GM12878 (cell line): ENCODE data around the gene SRC. TPM values are rescaled to one million over a fixed set of nuclear protein-coding genes. Genes with fewer than 3 reads are reported as not detected.

Experiments
- ATAC-seq: fragments of 200-7000 bp; cut with Tn5 transposase; 3 replicates; pipeline ENCODE4 v1.9.1; 2020; ENCODE audit warnings: mild to moderate bottlenecking, moderate library complexity
- BruUV-seq: library from RNA; stranded (reverse); fragments of 400-500 nt; replicated peaks from 2 replicates; lab custom pipeline; 2021; lab: Mats Ljungman, UMichigan
- CTCF ChIA-PET: fragments of 300-600 bp; sonication (Branson Sonifier 250); formaldehyde crosslinking; extraction: SDS; loops from one replicate; lab custom pipeline; 2021; ENCODE audit warnings: inconsistent platforms; lab: Yijun Ruan, JAX
- POLR2A ChIA-PET: fragments of 350-600 bp; formaldehyde crosslinking; extraction: SDS; loops from one replicate; lab custom pipeline; 2021; ENCODE audit warnings: inconsistent platforms; lab: Charles Lee
- RAD21 ChIA-PET: fragments of 300-600 bp; sonication (Branson Sonifier 250); formaldehyde crosslinking; loops from one replicate; lab custom pipeline; 2023; ENCODE audit warnings: antibody characterized with exemption; ENCODE audit not compliant: unreplicated experiment; lab: Charles Lee
- SMC1A ChIA-PET: fragments of 300-600 bp; sonication (Branson Sonifier 250); formaldehyde crosslinking; loops from one replicate; lab custom pipeline; 2023; ENCODE audit not compliant: unreplicated experiment, uncharacterized antibody; lab: Charles Lee
- DNase-seq: peaks from one replicate; pipeline ENCODE4 v3.0.0-alpha.2; 2011; ENCODE audit warnings: low read depth, low spot score
- FAIRE-seq: peaks from 3 replicates; lab custom pipeline; 2011; peaks lifted over from hg19 to GRCh38; lab: Jason Lieb, UNC
- H2AFZ ChIP-seq: 2 replicates; pipeline ENCODE4 v1.6.0; 2011; ENCODE audit warnings: low read depth, low read length, control low read depth; ENCODE audit not compliant: control insufficient read depth
- H3K27ac ChIP-seq: 2 replicates; pipeline ENCODE4 v1.5.1; 2011; ENCODE audit warnings: control low read depth; ENCODE audit not compliant: control insufficient read depth, insufficient read depth
- H3K27me3 ChIP-seq, 2 experiments: replicated peaks in 1 of 2; 2 replicates each; pipeline versions ENCODE4 v1.6.0 to v1.6.1; 2011; ENCODE audit warnings: low read length in 1 of 2; ENCODE audit not compliant: control insufficient read depth in 2 of 2, insufficient read depth in 2 of 2
- H3K36me3 ChIP-seq, 2 experiments: 2 replicates each; pipeline ENCODE4 v1.5.1; 2011; ENCODE audit warnings: low read length in 1 of 2; ENCODE audit not compliant: control insufficient read depth in 2 of 2, insufficient read depth in 2 of 2
- H3K4me1 ChIP-seq: 2 replicates; pipeline ENCODE4 v1.6.1; 2011; ENCODE audit warnings: mild to moderate bottlenecking, low read length, moderate library complexity, mixed read lengths; ENCODE audit not compliant: control insufficient read depth, insufficient read depth
- H3K4me2 ChIP-seq: 2 replicates; pipeline ENCODE4 v1.6.0; 2011; ENCODE audit warnings: control low read depth; ENCODE audit not compliant: control insufficient read depth, insufficient read depth
- H3K4me3 ChIP-seq: fragments of 200-600 bp; sonication (generic); 2 replicates; pipeline ENCODE4 v1.5.1; 2016
- H3K79me2 ChIP-seq: 2 replicates; pipeline ENCODE4 v1.6.0; 2011; ENCODE audit warnings: low read length; ENCODE audit not compliant: control insufficient read depth, insufficient read depth
- H3K9ac ChIP-seq: 2 replicates; pipeline ENCODE4 v1.8.0; 2011; ENCODE audit warnings: low read length, control low read depth, mixed read lengths; ENCODE audit not compliant: control insufficient read depth, insufficient read depth
- H3K9me3 ChIP-seq: replicated peaks from 3 replicates; pipeline ENCODE4 v1.5.1; 2011; ENCODE audit warnings: mild to moderate bottlenecking, low read length; ENCODE audit not compliant: control insufficient read depth, insufficient read depth
- H4K20me1 ChIP-seq: 2 replicates; pipeline ENCODE4 v1.6.0; 2011; ENCODE audit not compliant: control insufficient read depth, insufficient read depth
- PML ChIP-seq: IDR thresholded peaks from 2 replicates; pipeline ENCODE4 v1.6.1; 2012; ENCODE audit warnings: low read length, inconsistent platforms
- SMARCA5 ChIP-seq: fragments of 450-650 bp; IDR thresholded peaks from 2 replicates; pipeline ENCODE4 v1.6.1; 2017; ENCODE audit warnings: mild to moderate bottlenecking
- WGBS: methylation state at CpG from one replicate; pipeline ENCODE4 v1.1.6; 2016; ENCODE audit warnings: low lambda C conversion rate; ENCODE audit not compliant: insufficient replicate concordance, insufficient coverage; ENCODE audit errors: missing lambda C conversion rate; 5-methylcytosine and 5-hydroxymethylcytosine counted together
- in situ Hi-C: fragments of 300-500 bp; cut with MboI; formaldehyde crosslinking; loops from 9 replicates; pipeline ENCODE4 v1.14.3; 2018; ENCODE audit warnings: mixed read lengths
- intact Hi-C: fragments of 100-400 bp; cut with micrococcal nuclease; formaldehyde crosslinking; loops from one replicate; pipeline ENCODE4 v1.14.2; 2022; ENCODE audit not compliant: unreplicated experiment
- polyA plus RNA-seq, 11 experiments: library from polyadenylated mRNA; depleted of rRNA in 4 of 11; unstranded in 6 of 11; stranded (reverse) in 5 of 11; fragments of >200 nt; fragmentation: Nextera tagmentation in 4 of 11; fragmentation: Illumina TruSeq in 1 of 11; extraction: Ambion mirVana in 4 of 11; extraction: Trizol in 1 of 11; gene quantifications; 1 replicate in 1 of 11; 2 replicates in 10 of 11; pipeline versions ENCODE4 v1.2.1 to v1.2.3, GENCODE V29; 2011 to 2016; ENCODE audit warnings: inconsistent platforms in 2 of 11, missing spikeins in 2 of 11, low read depth in 1 of 11
- total RNA-seq, 4 experiments: library from RNA; depleted of rRNA in 3 of 4; stranded (reverse); fragments of >200 nt in 3 of 4; fragmentation: Illumina TruSeq in 1 of 4; extraction: Trizol in 1 of 4; gene quantifications; 2 replicates each; pipeline versions ENCODE4 v1.2.1 to v1.2.3, GENCODE V29; 2013 to 2021
- TF ChIP-seq, protein P1 (sequence below): fragments of 450-650 bp; IDR thresholded peaks from 2 replicates; pipeline ENCODE4 v1.6.1; 2017; ENCODE audit warnings: mild to moderate bottlenecking, moderate library complexity
- TF ChIP-seq, protein P2 (sequence below): IDR thresholded peaks from 2 replicates; pipeline ENCODE4 v1.6.1; 2011; ENCODE audit warnings: borderline replicate concordance, low read depth, mild to moderate bottlenecking, moderate library complexity, low read length; ENCODE audit not compliant: insufficient read depth, poor library complexity, severe bottlenecking

Gene SRC
- total and polyA plus RNA-seq, 10 of the 15 experiments (the other 5 are each of a cell fraction or from before 2014, with no cell fraction given): 0.60 to 71.3 (median 27.2) TPM

DNA sequence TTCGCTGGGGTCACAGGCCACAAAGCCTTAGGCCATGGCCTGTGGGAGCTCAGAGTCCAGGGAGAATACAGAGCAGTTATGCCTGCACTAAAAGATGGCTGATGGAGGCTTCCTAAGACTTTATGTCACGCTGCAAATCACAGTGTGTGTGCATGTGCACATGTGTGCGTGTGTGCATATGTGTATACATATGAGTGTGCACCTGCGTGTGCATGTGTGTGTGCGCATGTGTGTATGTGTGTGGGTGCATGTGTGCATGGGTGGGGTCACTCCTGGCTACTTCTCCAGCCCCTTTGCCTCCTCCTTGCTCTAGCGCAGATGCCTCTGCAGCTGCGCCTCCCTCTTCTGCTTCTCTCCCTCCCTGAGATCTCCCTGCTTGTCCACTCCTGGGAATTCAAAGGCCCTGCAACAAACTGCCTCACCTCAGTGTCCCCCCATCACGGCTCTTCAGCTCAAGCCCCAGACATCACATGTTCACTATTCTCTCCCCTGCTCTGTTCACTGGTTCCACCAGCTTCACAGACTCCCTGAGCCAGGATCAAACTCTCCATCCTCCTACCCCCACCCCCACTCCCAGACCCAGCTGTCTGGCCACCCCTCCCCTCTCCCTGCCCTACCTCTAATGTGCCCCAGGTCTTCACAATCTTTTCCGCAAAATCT, 90.7 kb downstream of the SRC start:
- H3K9me3 ChIP-seq: no peaks in the 10 kb centered on the region
- DNase-seq: no peak
- H3K36me3 ChIP-seq: no peaks in the 10 kb centered on the region
- no peak overlapping the region for H3K4me2 ChIP-seq
- no peak overlapping the region for H3K9ac ChIP-seq
- intact Hi-C loops: no loop called here
- H3K79me2 ChIP-seq: no peaks in the 10 kb centered on the region
- FAIRE-seq: no peak
- no TSS peak for BruUV-seq
- TF ChIP-seq, protein P1, sequence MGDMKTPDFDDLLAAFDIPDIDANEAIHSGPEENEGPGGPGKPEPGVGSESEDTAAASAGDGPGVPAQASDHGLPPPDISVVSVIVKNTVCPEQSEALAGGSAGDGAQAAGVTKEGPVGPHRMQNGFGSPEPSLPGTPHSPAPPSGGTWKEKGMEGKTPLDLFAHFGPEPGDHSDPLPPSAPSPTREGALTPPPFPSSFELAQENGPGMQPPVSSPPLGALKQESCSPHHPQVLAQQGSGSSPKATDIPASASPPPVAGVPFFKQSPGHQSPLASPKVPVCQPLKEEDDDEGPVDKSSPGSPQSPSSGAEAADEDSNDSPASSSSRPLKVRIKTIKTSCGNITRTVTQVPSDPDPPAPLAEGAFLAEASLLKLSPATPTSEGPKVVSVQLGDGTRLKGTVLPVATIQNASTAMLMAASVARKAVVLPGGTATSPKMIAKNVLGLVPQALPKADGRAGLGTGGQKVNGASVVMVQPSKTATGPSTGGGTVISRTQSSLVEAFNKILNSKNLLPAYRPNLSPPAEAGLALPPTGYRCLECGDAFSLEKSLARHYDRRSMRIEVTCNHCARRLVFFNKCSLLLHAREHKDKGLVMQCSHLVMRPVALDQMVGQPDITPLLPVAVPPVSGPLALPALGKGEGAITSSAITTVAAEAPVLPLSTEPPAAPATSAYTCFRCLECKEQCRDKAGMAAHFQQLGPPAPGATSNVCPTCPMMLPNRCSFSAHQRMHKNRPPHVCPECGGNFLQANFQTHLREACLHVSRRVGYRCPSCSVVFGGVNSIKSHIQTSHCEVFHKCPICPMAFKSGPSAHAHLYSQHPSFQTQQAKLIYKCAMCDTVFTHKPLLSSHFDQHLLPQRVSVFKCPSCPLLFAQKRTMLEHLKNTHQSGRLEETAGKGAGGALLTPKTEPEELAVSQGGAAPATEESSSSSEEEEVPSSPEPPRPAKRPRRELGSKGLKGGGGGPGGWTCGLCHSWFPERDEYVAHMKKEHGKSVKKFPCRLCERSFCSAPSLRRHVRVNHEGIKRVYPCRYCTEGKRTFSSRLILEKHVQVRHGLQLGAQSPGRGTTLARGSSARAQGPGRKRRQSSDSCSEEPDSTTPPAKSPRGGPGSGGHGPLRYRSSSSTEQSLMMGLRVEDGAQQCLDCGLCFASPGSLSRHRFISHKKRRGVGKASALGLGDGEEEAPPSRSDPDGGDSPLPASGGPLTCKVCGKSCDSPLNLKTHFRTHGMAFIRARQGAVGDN: no peak
- TF ChIP-seq SMARCA5 (no peak), PML (no peak)
- TF ChIP-seq, protein P2, sequence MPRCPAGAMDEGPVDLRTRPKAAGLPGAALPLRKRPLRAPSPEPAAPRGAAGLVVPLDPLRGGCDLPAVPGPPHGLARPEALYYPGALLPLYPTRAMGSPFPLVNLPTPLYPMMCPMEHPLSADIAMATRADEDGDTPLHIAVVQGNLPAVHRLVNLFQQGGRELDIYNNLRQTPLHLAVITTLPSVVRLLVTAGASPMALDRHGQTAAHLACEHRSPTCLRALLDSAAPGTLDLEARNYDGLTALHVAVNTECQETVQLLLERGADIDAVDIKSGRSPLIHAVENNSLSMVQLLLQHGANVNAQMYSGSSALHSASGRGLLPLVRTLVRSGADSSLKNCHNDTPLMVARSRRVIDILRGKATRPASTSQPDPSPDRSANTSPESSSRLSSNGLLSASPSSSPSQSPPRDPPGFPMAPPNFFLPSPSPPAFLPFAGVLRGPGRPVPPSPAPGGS: peak; percentile 68
- H3K4me1 ChIP-seq: no peaks in the 10 kb centered on the region
- H2AFZ ChIP-seq: no peak overlapping the region
- POLR2A ChIA-PET: no interaction called here
- in situ Hi-C loops: no loop called here
- no peak for ATAC-seq
- no peak overlapping the region for H3K27ac ChIP-seq
- H4K20me1 ChIP-seq: no peaks in the 10 kb centered on the region
- RAD21 ChIA-PET: no interaction called here
- SMC1A ChIA-PET: no interaction called here
- CTCF ChIA-PET: no interaction called here
- 60% methylated on average over 8 of the region's 9 CpGs for WGBS
- peaks cover 0 to 3% of the 10 kb centered on the region in 2 experiments; a peak in 2 of 4 replicates for H3K27me3 ChIP-seq
- no peak overlapping the region for H3K4me3 ChIP-seq
